Skin of body (tissue), 2 donors: ENCODE measurements around the gene ETV2. TPM values are rescaled to one million over a fixed set of nuclear protein-coding genes. Genes with fewer than 3 reads are reported as not detected.
"Not testable (repeated sequence)": the region's sequence is repeated elsewhere in the genome, so short reads cannot be mapped to it uniquely, and the experiment has no call there.

Experiments
- DNase-seq: peaks from one replicate; lab custom pipeline; 2025; lab: John Stamatoyannopoulos, UW
- total RNA-seq: library from RNA; depleted of rRNA; stranded (reverse); fragments of >200 nt; gene quantifications from one replicate; pipeline ENCODE4 v1.2.3, GENCODE V29; 2014

The ETV2 gene
- total RNA-seq, result 0.79 TPM

- DNase-seq, result peak; percentile 25
These were observed at the start of gene ETV2 for GRCh38 chr19:35641515-35642151. ETV2 (plus strand) TSS chr19:35641745; CDS start chr19:35642461, 716 bp downstream.

- DNase-seq, result no peak
These were observed 49.3 kb upstream of the ETV2 start for GRCh38 chr19:35592226-35592625.

- DNase-seq, result not testable (repeated sequence)
These were observed 46.5 kb upstream of the ETV2 start for GRCh38 chr19:35595026-35595425.

- DNase-seq, result no peak
These were observed 45.6 kb upstream of the ETV2 start for GRCh38 chr19:35595928-35596327.

- no peak for DNase-seq
These were observed 45.1 kb upstream of the ETV2 start for GRCh38 chr19:35596366-35596999.

- DNase-seq, result no peak
These were observed 39.6 kb upstream of the ETV2 start for GRCh38 chr19:35601971-35602370.

GRCh38 chr19:35604436-35604835 lies 37.1 kb upstream of the ETV2 start:
- DNase-seq, result not testable (repeated sequence)

GRCh38 chr19:35607170-35607569 lies 34.4 kb upstream of the ETV2 start:
- not testable (repeated sequence) for DNase-seq

GRCh38 chr19:35607661-35608060 lies 33.9 kb upstream of the ETV2 start:
- no peak for DNase-seq

GRCh38 chr19:35608251-35608650 lies 33.3 kb upstream of the ETV2 start:
- DNase-seq, result no peak

- DNase-seq, result no peak
These were observed 31.6 kb upstream of the ETV2 start for GRCh38 chr19:35609851-35610353.

- no peak for DNase-seq
These were observed 29.4 kb upstream of the ETV2 start for GRCh38 chr19:35612224-35612558.

- peak; percentile 82 for DNase-seq
These were observed 28.8 kb upstream of the ETV2 start, which contains the start of gene HAUS5 for GRCh38 chr19:35612559-35613321. HAUS5 (plus strand) TSS chr19:35612735; CDS start chr19:35612795, 60 bp downstream.

GRCh38 chr19:35613574-35613973 lies 28.0 kb upstream of the ETV2 start:
- no peak for DNase-seq

- DNase-seq, result no peak
These were observed 26.5 kb upstream of the ETV2 start for GRCh38 chr19:35615036-35615435.

- no peak for DNase-seq
These were observed 22.7 kb upstream of the ETV2 start for GRCh38 chr19:35618857-35619256.

- no peak for DNase-seq
These were observed 22.1 kb upstream of the ETV2 start for GRCh38 chr19:35619290-35619923.

GRCh38 chr19:35620001-35620400 lies 21.5 kb upstream of the ETV2 start:
- DNase-seq, result no peak

GRCh38 chr19:35621708-35622107 lies 19.8 kb upstream of the ETV2 start:
- no peak for DNase-seq

- DNase-seq, result no peak
These were observed 18.8 kb upstream of the ETV2 start for GRCh38 chr19:35622750-35623149.

GRCh38 chr19:35623327-35624010 lies 18.1 kb upstream of the ETV2 start:
- no peak for DNase-seq
